ENCODE data around the gene CTCFL. TPM values are rescaled to one million over a fixed set of nuclear protein-coding genes. Genes with fewer than 3 reads are reported as not detected.

The CTCFL gene
- total RNA-seq, 2 donors from 2014 or later: not detected

GRCh38 chr20:57564180-57564802 lies 39.4 kb upstream of the CTCFL start:
- TF ChIP-seq CTCF (IDR thresholded peaks at IDR 0.05): no peak
- TF ChIP-seq POLR2A (IDR thresholded peaks at IDR 0.05): no peak

DNA sequence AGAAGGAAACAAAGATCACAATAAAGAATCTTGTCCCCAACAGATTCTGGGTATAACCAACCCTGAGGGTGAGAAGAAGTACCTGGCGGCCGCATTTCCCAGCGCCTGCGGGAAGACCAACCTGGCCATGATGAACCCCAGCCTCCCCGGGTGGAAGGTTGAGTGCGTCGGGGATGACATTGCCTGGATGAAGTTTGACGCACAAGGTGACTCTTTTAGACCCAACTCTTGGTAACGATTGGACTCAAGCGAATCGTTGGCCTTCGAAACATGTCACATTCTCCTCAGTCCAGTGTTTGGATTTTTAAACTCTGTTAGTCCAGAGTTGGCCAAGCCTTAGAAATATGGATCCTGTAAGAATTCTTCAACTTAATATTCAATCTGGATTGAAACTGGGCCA lies 38.6 kb upstream of the CTCFL start:
- H3K4me3 ChIP-seq: no peak overlapping the region
- TF ChIP-seq CTCF (IDR thresholded peaks at IDR 0.05) (no peak), POLR2A (IDR thresholded peaks at IDR 0.05) (no peak)
- H3K9me3 ChIP-seq: no peaks in the 10 kb centered on the region
- no peak overlapping the region for H3K27ac ChIP-seq
- H3K36me3 ChIP-seq (replicated peaks in 1 of 2; ENCODE audit: insufficient read depth in 1 of 2, low read depth in 2 of 2): no peaks in the 10 kb centered on the region
- H3K4me1 ChIP-seq: peaks cover 15% of the 10 kb centered on the region
- DNase-seq: no peak
- no peak for ATAC-seq
- no peaks in the 10 kb centered on the region for H3K27me3 ChIP-seq
- intact Hi-C loops (cut with DNase I): no loop called here
- WGBS, 2 donors: 88 to 90% methylated on average over 12 of the region's 12 CpGs

More at GRCh38 chr20:57564180-57564802, 39.4 kb upstream of the CTCFL start:
- Histone ChIP-seq H3K27ac (no peak overlapping the region), H3K4me3 (no peak overlapping the region), H3K9me3 (no peaks in the 10 kb centered on the region), H3K36me3 (replicated peaks in 1 of 2; ENCODE audit: insufficient read depth in 1 of 2, low read depth in 2 of 2) (no peaks in the 10 kb centered on the region), H3K27me3 (no peaks in the 10 kb centered on the region), H3K4me1 (peaks cover 15% of the 10 kb centered on the region)
- 76 to 81% methylated on average over 14 of the region's 14 CpGs for WGBS, 2 donors
- intact Hi-C loops (cut with DNase I): no loop called here
- DNase-seq (no peak), ATAC-seq (no peak)

DNA sequence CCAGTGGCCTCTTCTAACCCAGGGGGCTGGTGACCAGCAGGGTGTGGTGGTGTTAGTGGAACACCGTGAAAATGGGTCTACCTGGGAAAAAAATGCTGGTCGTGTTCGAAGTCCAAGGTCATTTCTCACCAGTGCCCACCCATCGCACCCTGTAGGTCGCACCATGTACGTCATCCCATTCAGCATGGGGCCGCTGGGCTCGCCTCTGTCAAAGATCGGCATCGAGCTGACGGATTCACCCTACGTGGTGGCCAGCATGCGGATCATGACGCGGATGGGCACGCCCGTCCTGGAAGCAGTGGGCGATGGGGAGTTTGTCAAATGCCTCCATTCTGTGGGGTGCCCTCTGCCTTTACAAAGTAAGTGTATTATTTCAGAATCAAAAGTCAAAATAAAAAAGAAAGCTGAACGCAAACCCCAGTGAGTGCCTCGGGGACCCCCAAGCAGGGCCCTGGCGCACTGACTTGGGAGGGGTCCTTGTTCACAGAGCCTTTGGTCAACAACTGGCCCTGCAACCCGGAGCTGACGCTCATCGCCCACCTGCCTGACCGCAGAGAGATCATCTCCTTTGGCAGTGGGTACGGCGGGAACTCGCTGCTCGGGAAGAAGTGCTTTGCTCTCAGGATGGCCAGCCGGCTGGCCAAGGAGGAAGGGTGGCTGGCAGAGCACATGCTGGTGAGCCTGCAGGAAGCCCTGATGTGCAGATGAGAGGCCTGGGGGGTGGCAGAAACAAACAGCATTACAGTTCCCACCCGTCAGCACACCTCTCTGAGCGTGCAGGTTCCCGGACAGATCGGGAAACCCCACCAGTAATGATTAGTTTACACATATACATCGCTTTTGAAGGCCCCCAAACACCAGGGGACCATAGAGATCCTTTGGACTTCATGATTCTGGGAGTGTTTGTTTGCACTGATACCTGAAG lies 37.9 kb upstream of the CTCFL start:
- intact Hi-C loops (cut with DNase I): no loop called here
- no peak for TF ChIP-seq POLR2A (IDR thresholded peaks at IDR 0.05)
- TF ChIP-seq CTCF (IDR thresholded peaks at IDR 0.05): no peak
- Histone ChIP-seq H3K27ac (no peak overlapping the region), H3K36me3 (replicated peaks in 1 of 2; ENCODE audit: insufficient read depth in 1 of 2, low read depth in 2 of 2) (no peaks in the 10 kb centered on the region), H3K9me3 (no peaks in the 10 kb centered on the region), H3K4me3 (no peak overlapping the region), H3K4me1 (peaks cover 15% of the 10 kb centered on the region), H3K27me3 (no peaks in the 10 kb centered on the region)
- DNase-seq: no peak
- WGBS, 2 donors: 79 to 88% methylated on average over 34 of the region's 35 CpGs
- ATAC-seq: no peak

DNA sequence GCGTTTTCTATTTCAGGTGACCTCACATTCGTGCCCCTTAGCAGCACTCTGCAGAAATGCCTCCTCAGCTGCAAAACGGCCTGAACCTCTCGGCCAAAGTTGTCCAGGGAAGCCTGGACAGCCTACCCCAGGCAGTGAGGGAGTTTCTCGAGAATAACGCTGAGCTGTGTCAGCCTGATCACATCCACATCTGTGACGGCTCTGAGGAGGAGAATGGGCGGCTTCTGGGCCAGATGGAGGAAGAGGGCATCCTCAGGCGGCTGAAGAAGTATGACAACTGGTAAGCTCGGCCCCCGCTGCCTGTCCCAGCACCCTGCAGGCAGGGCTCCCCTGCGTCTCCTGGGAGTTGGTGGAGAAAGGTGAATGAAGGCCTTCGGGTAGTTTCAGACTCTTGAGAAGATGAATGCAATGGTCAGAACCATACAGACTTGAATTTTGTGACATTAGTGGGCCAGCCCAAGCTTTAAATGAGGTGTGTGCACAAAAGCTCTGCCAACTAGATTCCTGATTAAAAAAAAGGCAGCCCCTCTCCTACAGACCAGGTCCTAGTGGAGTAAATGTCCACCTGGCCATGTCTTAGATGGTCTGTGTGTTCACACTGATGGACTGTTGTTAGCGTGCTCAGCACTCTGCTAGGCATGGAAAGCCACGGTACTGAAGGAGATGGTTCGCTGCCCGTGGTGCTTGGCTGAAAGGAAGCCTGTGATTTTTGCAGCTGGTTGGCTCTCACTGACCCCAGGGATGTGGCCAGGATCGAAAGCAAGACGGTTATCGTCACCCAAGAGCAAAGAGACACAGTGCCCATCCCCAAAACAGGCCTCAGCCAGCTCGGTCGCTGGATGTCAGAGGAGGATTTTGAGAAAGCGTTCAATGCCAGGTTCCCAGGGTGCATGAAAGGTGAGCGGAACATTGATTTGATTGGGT lies 36.7 kb upstream of the CTCFL start:
- H3K4me3 ChIP-seq: no peak overlapping the region
- DNase-seq (no peak), ATAC-seq (no peak)
- no peak overlapping the region for H3K27ac ChIP-seq
- no peaks in the 10 kb centered on the region for H3K9me3 ChIP-seq
- WGBS, 2 donors: 61 to 63% methylated on average over 20 to 24 of the region's 24 CpGs
- no peaks in the 10 kb centered on the region for H3K36me3 ChIP-seq (replicated peaks in 1 of 2; ENCODE audit: insufficient read depth in 1 of 2, low read depth in 2 of 2)
- TF ChIP-seq POLR2A (IDR thresholded peaks at IDR 0.05) (no peak), CTCF (IDR thresholded peaks at IDR 0.05) (no peak)
- no peaks in the 10 kb centered on the region for H3K27me3 ChIP-seq
- intact Hi-C loops (cut with DNase I): no loop called here
- peaks cover 15% of the 10 kb centered on the region for H3K4me1 ChIP-seq
